GM19240 (cell line): ENCODE results near the gene VGF.
"Not testable (repeated sequence)": the region's sequence is repeated elsewhere in the genome, so short reads cannot be mapped to it uniquely, and the experiment has no call there.

Source experiments
- DNase-seq: peaks from one replicate; pipeline ENCODE4 v3.0.0; 2011; ENCODE audit warnings: low spot score; ENCODE audit not compliant: insufficient read length

Gene VGF

DNA sequence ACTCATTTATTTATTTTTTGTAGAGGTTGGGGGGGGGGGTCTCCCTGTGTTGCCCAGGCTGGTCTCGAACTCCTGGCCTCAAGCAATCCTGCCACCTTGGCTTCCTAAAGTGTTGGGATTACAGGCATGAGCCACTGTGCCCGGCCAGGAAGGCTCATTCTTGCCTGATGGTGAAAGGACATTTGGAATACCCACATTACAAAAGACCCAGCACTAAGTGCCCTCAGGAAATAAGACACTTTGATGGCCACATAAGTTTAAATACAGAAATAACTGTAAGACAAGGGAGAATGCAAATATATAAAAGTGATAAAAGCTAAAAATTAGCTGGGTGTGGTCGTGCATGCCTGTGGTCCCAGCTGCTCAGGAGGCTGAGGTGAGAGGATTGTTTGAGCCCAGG is 46.5 kb downstream of the VGF start:
- DNase-seq, result no peak

DNA sequence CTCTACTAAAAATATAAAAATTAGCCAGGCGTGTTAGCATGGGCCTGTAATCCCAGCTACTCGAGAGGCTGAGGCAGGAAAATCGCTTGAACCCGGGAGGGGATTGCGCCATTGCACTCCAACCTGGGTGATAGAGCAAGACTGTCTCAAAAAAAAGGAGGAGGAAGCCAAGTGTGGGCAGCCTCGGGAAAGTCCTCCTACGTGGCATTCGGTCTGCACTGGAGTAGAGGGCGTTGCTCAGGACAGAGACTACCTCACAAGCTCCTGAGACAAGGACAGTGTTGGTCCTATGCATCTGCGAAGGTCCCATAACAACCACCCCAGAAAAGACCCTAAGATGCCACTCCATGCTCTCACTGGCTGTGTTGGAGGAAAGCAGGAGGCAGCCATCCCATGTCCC is 48.5 kb downstream of the VGF start:
- no peak for DNase-seq

DNA sequence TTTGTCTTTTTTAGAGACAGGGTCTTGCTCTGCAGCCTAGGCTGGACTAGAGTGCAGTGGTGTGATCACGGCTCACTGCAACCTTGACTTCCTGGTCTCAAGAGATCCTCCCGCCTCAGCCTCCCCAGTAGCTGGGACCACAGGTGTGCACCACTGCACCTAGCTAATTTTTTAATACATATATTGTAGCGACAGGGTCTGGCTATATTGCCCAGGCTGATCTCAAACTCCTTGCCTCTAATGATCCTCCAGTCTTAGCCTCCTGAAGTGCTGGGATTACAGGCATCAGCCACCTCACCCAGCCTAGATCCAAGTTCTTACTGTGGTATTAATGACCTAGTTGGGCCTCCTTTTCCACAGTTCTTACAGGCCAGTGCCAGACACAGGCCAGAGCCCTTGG is 50.2 kb downstream of the VGF start:
- DNase-seq, result no peak

DNA sequence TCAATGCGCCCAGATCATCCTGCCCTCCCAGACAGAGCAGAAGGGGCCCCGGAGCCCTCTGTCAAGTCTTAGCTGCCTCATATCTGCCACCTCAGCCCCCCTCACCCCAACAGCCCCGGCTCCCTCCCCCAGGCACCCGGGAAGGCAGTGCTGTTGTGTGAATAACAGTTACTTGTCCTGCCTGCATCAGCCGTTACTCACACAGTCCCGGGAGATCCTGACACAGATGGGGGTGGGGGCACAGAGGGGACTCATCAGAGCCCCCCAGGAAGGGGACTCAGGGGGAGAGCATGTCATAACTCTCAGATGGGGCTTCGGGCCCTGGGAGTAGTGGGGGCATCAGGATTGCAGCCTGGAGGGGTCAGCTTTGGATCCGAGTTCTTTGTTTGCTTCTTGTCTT is 50.9 kb downstream of the VGF start:
- DNase-seq, result no peak

DNA sequence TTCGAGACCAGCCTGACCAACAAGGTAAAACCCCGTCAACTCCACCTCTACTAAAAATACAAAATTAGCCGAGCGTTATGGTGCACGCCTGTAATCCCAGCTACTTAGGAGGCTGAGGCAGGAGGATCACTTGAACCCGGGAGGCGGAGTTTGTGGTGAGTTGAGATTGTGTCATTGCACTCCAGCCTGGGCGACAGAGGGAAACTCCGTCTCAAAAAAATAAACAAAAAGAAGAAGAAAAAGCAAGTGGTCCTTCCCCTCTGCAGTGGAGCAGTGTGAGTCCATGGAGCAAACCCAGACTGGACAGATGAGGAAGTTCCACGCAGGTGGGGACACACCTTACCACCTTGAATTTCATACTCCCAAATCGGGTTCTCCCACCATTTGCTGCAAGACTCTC is 51.5 kb downstream of the VGF start:
- DNase-seq, result no peak

DNA sequence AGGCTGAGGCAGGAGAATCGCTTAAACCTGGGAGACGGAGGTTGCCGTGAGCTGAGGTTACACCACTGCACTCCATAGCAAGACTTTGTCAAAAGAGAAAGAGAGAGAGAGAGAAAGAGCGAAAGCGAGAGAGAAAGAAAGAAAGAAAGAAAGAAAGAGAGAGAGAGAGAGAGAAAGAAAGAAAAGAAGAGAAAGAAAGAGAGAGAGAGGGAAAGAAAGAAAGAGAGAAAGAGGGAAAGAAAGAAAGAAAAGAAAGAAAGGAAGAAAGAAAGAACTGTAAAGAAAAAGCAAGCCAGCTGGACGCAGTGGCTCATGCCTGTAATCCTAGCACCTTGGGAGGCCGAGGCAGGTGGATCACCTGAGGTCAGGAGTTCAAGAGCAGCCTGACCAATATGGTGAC is 52.2 kb downstream of the VGF start:
- DNase-seq, result not testable (repeated sequence)
